Fibroblast of mammary gland (primary cell): ENCODE results near the gene CCDC85B.
A peak's percentile ranks its signal among the peaks of the same experiment; 100 is the strongest.

Experiments
- DNase-seq: peaks from one replicate; pipeline ENCODE4 v3.0.0-alpha.2; 2010; ENCODE audit warnings: low read depth
- H3K4me3 ChIP-seq: 2 replicates; pipeline ENCODE4 v1.5.1; 2011; ENCODE audit warnings: low read depth, mild to moderate bottlenecking, low read length, moderate library complexity; ENCODE audit not compliant: control insufficient read depth
- CTCF ChIP-seq: conservative IDR thresholded peaks from 2 replicates; pipeline ENCODE4 v1.5.1; 2011; ENCODE audit warnings: low read depth, low read length, inconsistent platforms; ENCODE audit not compliant: control insufficient read depth, insufficient read depth

The CCDC85B gene

GRCh38 chr11:65862191-65862735, 28.2 kb upstream of the CCDC85B start:
- DNase-seq: no peak
- H3K4me3 ChIP-seq: peak overlapping the region; percentile 90
- TF ChIP-seq CTCF: no peak

GRCh38 chr11:65862941-65863888, 27.3 kb upstream of the CCDC85B start:
- no peak overlapping the region for H3K4me3 ChIP-seq
- no peak for TF ChIP-seq CTCF
- no peak for DNase-seq

- no peak overlapping the region for H3K4me3 ChIP-seq
- TF ChIP-seq CTCF: no peak
- no peak for DNase-seq
Measured at GRCh38 chr11:65863889-65864705, 26.4 kb upstream of the CCDC85B start.

GRCh38 chr11:65864706-65865471, 25.6 kb upstream of the CCDC85B start:
- H3K4me3 ChIP-seq: no peak overlapping the region
- TF ChIP-seq CTCF: no peak
- no peak for DNase-seq

DNA sequence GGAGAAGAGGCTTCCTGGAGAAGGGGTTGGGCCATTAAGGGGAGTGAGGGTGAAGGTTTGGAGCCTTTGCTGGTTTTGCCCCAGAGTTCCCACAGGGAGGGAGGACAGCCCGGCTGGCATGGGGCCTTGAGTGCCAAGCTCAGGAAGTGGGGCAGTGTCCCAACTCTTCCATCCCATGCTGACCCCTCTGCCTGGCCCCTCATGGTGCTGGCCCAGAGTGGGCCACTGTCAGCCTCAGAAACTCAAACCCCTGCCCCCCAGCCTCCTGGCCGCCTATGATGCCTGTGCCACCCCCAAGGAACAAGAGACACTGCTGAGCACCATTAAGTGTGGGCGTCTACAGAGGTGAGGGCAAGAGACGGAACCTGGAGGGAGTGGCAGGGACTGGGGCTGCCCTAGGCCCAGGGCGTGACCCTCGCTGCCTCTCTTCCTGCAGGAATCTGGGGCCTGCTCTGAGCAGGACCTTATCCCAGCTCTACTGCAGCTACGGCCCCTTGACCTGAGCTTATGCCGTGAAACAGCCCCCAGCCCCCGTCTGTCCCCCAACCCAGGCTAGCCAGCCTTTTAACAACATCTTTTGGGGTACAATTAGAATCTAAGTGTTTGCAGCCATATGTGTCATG, 24.8 kb upstream of the CCDC85B start:
- TF ChIP-seq CTCF: no peak
- no peak overlapping the region for H3K4me3 ChIP-seq
- DNase-seq: no peak
